Vagina (tissue), 2 donors: ENCODE measurements around the gene PRSS33.

Experiments used
- CTCF ChIP-seq, 3 experiments: fragments of 450-650 bp in 2 of 3; fragments of 200-600 bp in 1 of 3; sonication (generic) in 1 of 3; IDR thresholded peaks; one replicate each; pipeline ENCODE4 v1.5.1; 2017 to 2019; ENCODE audit warnings: antibody characterized with exemption in 3 of 3, mild to moderate bottlenecking in 2 of 3, moderate library complexity in 2 of 3
- POLR2A ChIP-seq, 2 donors: fragments of 450-650 bp; IDR thresholded peaks; one replicate each; pipeline ENCODE4 v1.6.1; 2017; ENCODE audit warnings: antibody characterized with exemption in 2 of 2, mild to moderate bottlenecking in 2 of 2, moderate library complexity in 2 of 2
- POLR2AphosphoS5 ChIP-seq, 2 donors: sonication (generic); formaldehyde crosslinking; IDR thresholded peaks; one replicate each; pipeline ENCODE4 v1.9.0; 2017; ENCODE audit warnings: antibody characterized with exemption in 2 of 2, mild to moderate bottlenecking in 2 of 2, low read depth in 1 of 2; ENCODE audit not compliant: insufficient read depth in 1 of 2

DNA sequence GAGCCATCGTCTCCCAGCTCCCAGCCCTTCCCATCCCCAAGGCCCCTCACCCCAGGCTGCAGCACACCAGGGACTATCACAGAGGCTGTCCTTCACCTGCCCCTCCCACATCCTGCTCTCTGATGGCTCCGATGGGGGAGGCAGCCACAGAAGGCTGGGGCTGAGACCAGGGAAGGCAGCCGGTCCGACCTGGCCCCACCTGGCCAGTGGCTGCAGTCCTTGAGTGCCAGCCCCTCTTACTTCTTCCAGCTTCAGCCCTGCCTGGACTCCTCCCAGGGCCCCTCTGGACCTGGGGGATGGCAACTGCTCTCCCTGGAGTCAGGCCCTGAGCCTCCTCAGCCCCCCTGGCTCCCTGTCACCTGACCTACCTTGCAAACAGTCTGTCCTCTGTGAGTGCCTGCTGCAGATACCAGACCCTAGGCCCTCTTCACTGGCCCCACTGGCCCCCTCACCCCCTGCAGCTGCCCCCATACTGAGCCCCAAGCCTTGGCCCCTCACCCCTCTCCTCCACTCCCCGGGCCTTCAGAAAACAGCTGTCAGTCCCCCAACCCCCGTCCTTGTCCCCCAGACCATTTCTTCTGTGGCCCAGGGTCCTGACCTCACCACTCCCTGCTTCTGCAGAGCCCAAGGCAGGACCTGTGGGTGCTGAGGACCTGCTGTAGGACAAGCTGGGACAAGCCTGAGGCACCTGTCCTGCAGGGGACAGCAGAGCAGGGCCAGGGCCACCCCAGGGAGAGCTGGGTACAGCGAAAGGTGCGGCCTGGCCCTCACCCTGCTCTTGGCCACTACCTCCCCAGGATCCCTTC, 47.5 kb downstream of the PRSS33 start:
- no peak for TF ChIP-seq CTCF (IDR thresholded peaks at IDR 0.05)
- TF ChIP-seq POLR2AphosphoS5 (IDR thresholded peaks at IDR 0.05; ENCODE audit: insufficient read depth in 1 of 2, low read depth in 1 of 2), result no peak
- no peak for TF ChIP-seq POLR2A (IDR thresholded peaks at IDR 0.05)
